HG03342 (cell line): ENCODE results near the gene ATF6.

Source experiments
- ATAC-seq: cut with Tn5 transposase; IDR thresholded peaks from one replicate; pipeline ENCODE4 v1.9.1; 2021; ENCODE audit warnings: mild to moderate bottlenecking, moderate library complexity; ENCODE audit not compliant: unreplicated experiment

The ATF6 gene

DNA sequence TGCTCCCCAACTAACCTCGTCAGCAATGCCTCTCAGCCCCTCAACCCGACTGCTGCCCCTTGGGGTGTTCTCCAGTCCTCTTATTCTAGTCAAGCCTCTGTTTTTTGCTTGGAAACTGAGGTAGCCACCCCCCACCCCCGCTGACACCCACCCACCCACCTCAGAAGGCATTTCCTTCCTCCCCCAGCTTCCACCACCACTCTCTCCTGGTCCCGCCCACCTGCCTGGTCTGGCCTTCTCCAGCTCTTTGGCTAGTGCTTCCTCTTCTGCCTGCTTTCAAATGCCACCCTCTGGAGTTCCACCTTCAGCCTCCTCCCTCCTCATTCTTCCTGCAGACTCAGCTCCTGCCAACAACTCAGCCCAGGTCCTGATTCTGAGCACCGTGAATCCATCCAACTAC, 222.3 kb downstream of the ATF6 start:
- ATAC-seq, result no peak

DNA sequence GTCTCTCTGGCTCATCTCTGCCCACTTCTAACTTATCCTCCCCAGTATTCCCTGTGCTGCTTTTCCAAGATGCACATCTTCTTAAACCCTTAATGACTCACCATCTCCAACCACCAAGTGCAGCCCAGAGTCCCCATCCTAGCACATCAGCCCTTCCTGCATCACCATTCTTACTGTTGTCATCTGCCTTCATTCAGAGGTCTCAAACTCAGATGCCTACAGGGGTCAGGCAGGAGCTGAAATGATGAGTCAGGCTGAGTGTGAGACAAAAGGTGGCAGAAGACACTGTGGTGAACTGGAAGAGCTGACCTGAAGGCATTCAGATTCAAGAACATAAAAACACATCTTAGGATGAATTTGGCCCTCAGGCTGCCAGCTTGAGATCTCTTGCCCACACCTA, 223.0 kb downstream of the ATF6 start:
- no peak for ATAC-seq

DNA sequence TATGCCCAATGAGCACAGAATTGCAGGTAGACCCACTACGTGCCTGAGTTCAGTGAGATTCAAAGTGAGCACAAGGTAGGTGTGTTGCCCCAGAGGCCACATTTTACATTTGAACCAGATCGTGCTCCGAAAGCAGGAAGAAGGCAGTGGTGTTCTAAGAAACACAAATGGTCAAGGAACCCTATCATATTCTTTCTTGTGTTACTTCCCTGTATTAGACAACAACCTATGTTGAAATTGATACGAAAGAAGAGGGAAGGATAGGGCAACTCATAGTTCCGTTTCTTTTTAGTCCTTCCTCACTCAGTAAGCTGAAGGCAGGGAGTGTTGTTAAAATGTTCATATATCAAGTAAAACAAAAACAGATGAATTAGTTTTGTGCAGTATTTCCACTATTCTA, 223.7 kb downstream of the ATF6 start:
- no peak for ATAC-seq

DNA sequence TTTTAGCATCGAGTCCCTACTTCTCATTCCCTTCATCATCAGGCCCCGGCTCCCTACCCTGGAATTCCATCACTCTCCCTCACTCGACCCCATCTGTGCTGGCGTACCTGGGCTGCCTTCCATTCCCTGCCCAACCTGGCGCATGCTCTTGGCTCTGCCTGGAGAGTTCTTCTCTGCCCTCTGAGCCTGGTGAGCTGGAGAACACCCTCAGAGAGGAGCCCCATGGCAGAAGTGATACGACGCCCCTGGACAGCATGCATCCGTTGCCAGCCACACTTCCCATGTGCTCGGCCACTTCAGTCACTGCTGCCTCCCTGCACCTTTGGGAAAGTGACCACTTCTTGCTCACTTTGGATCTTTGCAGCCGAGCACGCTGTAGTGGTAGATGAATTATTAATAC, 227.5 kb downstream of the ATF6 start:
- ATAC-seq, result no peak

DNA sequence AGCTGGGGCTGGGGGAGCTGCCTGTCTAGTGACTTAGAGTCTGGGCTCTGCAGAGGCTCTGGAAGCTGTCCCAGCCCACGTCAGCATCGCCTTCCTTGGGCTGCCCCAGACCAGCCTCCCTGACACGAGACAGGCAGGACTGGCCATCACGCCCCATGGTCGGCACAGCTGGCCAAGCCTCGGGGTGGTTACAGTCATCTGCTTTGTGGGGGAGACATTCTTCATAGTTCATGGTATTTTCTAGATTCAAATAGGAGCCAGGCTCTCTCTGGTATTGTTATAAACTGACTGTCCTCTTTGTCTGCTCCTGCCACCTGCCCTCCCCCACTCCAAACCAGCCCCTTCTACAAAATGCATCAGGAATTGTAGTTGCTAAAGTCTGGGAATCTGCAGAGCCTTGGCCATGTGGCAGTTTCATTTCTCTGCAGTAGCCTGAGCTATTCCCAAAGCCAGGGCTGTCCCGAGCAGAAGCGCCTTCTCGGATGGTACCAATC, 228.1 kb downstream of the ATF6 start:
- ATAC-seq, result no peak

DNA sequence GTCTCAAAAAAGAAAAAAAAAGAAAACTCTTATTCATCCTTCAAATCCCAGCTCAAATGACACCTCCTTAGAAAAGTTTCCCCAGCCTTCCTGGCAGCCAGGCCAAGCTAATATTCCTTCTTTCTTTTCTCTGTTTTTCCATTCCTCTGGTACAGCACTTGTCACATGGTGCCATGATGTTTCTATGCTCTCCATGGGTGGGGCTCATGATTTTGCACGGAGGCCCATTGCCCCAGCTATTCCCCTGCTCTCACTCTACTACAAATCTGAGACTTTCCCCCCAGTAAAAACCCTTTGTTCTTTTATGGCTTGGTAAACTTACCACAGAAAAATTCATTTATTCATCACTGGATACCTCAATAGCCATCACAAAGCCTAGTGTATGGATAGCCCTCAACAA, 231.0 kb downstream of the ATF6 start:
- no peak for ATAC-seq

DNA sequence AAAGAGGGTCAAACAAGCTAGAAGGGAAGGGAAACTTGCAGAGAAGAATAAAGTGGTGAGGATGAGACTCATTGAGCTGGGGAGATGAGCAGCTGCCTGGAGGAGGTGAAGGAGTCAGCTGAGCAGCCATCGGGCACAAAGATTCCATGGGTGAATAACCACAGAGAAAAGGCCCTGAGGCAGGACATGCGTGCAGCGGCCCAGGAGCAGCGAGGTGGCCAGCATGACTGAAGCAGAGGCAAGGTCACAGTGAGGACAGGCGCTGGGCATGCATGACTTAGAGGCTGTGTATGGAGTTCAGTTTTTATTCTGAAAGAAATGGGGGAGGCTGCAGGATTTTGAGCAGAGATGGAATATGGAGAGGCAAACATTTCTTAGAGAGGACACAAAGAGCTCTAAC, 232.7 kb downstream of the ATF6 start:
- no peak for ATAC-seq

DNA sequence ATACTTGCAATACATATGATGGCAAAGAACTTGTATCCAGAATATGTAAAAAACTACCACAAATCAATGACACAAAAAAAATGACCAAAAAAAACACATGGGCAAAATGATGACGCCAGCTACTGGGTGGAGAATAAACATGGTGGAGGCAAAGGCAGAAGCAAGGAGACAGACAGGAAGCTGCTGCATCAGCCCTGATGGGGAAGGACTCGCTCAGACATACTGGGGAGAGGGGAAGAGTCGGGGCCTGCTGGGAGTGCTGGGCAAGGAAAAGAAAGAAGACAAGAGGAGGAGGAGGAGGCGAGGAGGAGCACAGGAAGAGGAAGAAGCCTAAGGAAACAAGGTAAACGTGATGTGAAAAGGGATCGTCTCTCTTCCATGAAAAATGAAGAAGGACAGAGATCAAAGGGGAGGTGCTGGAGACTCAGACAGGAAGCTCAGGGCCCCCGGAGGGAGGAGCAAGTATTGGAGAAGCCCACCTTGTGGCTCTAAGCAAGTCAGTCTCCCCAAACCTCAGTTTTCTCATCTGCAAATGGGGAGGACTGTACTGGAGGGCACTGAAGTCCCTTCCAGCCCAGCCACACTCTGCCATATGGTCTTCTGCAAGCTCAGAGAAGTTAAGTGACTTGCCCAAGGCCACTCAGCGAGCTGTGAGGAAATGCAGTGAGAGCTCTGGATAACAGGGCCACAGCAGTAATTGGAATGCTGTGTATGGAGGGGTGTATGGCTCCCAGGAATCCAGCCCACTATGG, 233.4 kb downstream of the ATF6 start:
- ATAC-seq, result no peak

DNA sequence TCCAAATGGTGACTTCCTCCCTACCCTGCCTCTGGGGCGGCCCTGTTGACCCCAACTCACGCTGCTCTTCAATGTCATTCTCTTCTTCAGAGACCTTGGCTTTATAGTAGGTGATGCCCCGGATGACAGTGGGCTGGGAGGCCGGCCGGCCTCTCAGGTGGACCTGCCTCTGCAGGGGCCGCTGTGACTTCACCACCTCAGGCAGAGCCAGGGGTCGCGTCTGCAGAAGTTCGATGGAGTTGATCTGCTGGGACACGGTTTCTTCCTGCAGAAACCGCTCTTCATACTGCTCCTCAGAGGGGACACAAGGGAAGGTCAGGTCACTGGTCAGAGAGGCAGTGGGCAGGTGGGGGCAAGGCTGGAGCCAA, 233.9 kb downstream of the ATF6 start:
- ATAC-seq, result no peak

DNA sequence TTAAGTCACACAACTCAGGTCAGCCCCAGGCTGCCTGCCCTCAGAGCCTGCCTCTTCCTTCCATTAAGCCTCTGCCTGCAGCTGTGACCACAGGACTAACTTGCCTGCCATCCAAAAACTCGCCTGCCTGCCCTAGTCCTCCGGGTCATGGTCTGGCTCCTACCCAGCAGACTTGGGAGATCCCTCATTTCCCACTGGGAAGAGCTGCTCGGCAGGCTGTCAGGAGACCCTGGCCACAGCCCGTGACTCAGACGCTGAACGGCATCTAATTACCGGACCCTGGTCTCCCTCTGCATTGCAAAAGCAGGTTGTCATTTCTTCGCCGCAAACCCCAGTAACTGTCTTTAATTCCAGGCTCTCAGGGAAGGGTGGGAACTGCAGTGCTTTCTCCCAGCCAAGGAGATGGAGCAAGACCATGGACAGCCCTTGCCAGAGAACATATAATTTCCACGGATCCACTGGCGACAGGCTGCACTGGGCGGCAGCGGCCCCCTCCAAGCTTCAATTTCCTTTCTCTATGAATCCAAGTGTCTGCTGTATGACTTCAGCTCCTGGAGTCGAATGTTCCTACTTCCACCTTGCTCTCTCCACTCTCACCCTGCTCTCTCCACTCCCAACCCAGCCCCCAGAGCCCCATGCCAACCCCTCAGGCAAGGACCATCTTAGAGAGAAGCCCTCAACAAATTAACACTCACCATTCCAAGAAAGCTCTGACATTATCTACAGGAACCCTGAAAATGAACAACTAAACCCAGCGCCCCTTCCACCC, 237.1 kb downstream of the ATF6 start:
- ATAC-seq, result no peak

DNA sequence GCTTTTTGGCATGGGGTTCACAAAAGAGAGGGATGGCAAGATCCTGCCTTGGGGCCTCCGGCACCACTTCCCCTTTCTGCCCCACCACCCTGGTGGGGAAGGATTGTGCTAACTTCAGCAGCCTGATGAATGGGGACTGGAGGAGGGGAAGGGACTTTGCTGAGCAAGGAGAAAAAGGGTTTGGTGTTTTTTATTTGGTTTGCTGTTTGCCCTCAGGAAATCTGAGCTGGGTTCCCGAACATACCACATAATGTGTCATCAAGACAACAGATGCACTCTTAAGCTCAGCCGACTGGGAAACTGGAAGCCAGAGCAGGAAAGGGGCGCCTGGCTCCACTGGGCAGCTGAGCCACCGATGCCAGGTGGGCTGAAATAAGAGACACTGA, 237.7 kb downstream of the ATF6 start:
- no peak for ATAC-seq

DNA sequence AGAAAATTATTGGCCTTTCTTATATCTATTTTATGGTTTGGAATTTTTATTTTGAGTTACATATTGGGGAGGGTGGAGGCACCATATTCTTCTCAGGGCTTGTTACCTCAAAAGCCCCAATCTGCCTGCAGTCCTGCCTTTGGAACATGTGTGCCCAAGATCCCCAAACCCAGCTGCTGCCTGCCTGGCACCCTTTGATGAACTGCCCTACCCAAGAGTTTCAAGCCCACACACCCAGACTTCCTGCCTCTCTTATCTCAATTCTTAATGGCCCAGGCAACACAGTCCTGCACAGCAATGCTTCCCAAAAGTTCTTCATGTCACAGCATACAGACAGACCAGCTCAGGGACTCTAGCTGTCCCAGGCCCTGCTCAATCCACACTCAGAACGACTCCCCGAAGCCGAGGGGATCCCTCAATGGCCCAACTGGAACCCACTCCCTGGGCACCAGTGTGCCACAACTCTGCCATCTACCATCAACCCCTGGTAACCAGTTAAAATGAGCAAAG, 238.4 kb downstream of the ATF6 start:
- no peak for ATAC-seq

DNA sequence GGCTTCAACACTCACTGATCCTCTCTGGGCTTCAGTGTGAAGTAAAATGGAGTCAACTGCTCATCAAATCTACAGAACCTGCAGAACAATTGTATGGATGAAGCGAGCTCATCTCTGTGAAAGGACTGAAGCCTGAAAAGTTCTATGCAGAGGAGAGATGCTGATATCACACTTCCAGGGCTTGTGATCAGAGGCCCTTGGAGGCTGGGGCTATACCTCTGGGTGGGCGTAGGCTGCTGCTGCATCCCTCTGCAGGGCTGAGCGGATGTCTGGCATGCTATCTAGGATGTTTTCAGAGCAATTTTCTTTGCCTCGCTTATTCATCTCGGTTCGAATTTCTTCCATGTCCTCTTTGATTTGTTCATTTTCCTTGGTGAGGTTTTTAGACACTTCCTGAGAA, 240.0 kb downstream of the ATF6 start:
- no peak for ATAC-seq

DNA sequence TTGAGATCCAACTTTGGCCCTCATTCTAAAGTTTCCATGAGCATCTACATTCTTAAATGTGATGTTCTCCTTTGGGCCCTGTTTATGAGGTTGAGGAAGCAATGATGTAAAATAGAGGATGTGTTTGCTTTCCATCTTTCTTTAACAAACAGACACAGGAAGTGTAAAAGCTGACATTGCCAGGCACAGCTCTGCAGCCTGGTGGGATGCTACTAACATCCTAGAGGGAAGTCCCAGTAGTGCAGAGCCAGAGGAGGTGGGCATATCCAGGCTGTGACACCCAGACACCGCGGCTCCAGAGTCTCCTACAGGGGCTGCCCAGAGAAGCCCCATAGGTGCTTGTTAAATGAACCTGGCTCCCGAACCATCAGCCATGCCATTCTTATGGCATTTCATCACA, 241.3 kb downstream of the ATF6 start:
- no peak for ATAC-seq

DNA sequence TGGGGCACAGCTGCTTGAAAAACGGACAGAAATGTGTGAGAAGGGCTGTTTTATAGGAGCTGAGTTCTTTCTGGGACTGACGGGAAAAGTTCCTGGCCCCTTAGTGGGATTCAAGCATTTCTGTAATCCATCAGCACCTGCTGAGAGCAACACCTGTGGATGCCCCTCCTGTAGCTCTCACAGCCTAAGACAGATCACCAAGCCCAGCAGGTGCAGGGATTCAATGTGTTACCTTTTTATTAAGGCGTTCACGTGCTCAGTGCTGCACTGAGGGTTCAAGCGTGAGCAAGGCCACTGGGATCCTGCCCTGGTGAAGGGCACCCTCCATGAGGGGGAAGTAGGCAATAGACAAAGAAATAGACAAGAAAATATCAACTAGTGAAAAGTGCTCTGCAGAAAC, 242.7 kb downstream of the ATF6 start:
- no peak for ATAC-seq

DNA sequence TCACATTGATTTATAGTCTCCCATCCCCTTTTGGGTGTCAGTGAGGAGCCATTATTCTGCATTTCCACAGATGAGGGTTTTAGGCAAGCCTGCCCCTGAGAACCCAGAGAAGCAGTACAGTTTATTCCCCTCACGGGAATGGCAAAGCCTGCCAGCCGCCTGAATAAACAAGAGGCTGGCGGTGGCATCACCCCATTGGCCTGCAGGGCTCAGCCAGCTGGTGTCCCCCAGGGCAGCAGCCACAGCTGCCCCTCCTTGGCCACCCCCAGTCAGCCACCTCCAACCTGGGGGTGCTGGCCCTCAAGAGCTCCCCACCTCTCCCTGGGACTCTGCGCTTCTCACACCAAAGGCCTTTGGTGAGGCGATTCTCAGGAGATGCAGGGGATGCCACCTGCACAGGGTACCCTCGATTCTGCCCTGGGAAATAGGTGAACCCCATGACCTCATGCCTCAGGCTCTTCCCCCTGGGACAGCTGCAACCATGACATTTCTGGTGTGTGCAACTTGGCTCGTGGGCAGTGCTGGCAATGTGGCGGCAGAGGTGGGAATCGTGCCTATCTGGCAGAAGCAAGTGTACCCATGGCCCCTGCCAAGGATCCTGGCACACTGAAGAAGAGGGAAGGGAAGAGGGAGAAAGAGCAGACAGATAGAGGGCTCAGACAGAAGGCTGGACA, 243.5 kb downstream of the ATF6 start:
- no peak for ATAC-seq

DNA sequence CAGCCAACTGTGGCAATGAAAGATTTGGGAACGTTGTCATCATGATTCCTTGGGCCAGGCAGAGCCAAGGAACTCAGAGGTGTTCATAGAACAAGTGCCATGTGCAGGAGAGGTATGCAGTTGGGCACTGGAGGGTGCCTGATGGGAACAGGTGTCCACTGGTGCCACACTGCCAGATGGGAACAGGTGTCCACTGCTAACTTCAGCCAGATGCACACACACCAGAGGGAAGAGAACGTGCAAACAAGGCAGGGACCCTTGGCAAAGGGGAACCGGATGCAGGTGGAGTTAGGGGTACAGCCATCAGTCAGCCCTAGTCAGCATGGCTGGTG, 244.0 kb downstream of the ATF6 start:
- ATAC-seq, result no peak

DNA sequence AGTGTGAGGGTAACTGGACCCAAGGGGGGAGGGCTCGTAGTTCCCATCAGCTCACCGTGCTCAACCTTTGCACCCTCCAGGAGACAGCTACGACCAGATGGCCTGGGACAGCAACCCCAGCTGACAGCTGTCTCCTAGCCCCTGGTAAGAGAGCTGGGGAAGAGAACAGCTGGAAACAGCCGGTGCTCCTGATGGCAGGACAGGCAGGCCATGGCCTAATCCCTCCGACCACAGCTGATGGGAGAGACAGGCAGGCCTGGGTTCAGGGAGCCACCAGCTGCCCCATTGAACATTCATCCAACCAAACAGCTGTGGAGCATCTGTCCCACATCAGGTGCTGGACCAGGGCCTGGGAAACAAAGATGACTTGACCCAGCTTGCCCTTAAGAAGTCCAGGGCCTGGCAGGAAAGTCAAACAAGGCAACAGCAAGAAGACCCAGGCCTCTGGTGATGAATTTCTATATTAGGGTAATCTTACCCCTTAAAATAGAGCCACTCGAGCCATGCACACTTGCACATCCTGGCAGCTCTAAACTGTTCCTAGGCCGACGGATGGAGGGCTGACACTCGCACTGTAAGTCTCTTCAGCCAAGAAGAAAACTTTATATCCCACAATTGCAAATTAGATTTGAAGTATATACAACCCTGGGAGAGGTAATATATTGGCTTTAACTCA, 245.4 kb downstream of the ATF6 start:
- no peak for ATAC-seq

DNA sequence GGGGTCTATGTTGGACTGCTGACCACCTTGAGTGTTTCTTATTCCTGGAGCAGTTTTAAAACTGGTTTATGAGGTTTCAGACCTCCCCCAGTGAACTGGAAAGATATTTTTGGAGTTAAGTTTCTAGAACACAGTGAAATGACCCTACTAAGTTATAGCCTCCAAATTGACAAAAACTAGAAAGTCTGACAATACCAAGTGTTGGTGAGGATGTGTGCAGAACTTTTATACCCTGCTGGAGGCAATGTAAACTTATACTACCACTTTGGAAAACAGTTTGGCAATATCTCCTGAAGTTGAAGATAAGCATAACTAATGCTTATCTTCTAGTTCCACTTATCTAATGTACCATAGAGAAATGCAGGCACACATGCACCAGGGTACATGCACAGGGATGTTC, 247.2 kb downstream of the ATF6 start:
- no peak for ATAC-seq
